SH-SY5Y (cell line): ENCODE results near the gene CASK.

Source experiments
- GATA2 ChIP-seq: IDR thresholded peaks from 2 replicates; pipeline ENCODE4 v1.6.1; 2011; ENCODE audit warnings: mild to moderate bottlenecking, low read depth, low read length
- GATA3 ChIP-seq: IDR thresholded peaks from 2 replicates; pipeline ENCODE4 v1.6.1; 2011; ENCODE audit warnings: low read depth, mild to moderate bottlenecking, low read length, moderate library complexity

- TF ChIP-seq GATA2 (no peak), GATA3 (no peak)
Observed at GRCh38 chrX:41499195-41499594, 424.2 kb downstream of the CASK start.
